Suprapubic skin (tissue), 3 donors: ENCODE results near the gene ZNF561.

ENCODE experiments used
- EP300 ChIP-seq: sonication (generic); formaldehyde crosslinking; IDR thresholded peaks from one replicate; pipeline ENCODE4 v1.6.1; 2017; ENCODE audit warnings: antibody characterized with exemption
- POLR2A ChIP-seq, 2 donors: fragments of 450-650 bp; IDR thresholded peaks; one replicate each; pipeline ENCODE4 v1.6.1; 2017; ENCODE audit warnings: antibody characterized with exemption in 2 of 2, mild to moderate bottlenecking in 2 of 2, moderate library complexity in 2 of 2
- TF ChIP-seq, protein P1 (sequence below), 2 donors: fragments of 200-600 bp in 1 of 2; fragments of 450-650 bp in 1 of 2; sonication (generic) in 1 of 2; IDR thresholded peaks; one replicate each; pipeline ENCODE4 v1.5.1; 2016 to 2019; ENCODE audit warnings: antibody characterized with exemption in 2 of 2, mild to moderate bottlenecking in 1 of 2, moderate library complexity in 1 of 2

DNA sequence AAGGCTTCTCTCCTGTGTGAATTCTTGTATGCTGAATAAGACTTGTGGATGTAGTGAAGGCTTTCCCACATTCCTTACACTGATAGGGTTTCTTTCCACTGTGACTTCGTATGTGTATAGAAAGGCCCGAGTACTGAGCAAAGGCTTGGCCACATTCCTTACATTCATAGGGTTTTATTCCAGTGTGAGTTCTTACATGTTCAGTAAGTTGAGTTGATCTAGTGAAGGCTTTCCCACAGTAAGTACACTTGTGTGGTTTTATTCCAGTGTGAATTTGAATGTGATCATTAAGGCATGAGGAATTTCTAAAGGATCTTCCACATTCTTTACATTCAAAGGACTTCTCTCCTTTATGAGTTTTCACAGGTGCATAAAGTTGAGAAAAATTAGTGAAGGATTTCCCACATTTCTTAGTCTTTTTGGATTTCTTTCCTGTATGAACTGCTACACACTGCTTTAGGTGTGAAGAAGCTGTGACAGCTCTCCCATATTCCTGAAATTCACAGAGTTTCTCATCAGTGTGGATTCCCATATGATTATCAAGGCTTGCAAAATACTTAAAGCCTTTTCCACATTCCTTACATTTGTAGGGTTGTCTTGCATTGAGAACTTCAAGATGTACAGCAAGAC lies 10.4 kb downstream of the ZNF561 start:
- TF ChIP-seq, protein P1, sequence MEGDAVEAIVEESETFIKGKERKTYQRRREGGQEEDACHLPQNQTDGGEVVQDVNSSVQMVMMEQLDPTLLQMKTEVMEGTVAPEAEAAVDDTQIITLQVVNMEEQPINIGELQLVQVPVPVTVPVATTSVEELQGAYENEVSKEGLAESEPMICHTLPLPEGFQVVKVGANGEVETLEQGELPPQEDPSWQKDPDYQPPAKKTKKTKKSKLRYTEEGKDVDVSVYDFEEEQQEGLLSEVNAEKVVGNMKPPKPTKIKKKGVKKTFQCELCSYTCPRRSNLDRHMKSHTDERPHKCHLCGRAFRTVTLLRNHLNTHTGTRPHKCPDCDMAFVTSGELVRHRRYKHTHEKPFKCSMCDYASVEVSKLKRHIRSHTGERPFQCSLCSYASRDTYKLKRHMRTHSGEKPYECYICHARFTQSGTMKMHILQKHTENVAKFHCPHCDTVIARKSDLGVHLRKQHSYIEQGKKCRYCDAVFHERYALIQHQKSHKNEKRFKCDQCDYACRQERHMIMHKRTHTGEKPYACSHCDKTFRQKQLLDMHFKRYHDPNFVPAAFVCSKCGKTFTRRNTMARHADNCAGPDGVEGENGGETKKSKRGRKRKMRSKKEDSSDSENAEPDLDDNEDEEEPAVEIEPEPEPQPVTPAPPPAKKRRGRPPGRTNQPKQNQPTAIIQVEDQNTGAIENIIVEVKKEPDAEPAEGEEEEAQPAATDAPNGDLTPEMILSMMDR (IDR thresholded peaks at IDR 0.05) = no peak
- TF ChIP-seq POLR2A (IDR thresholded peaks at IDR 0.05) (no peak), EP300 (no peak)
